Neural crest cell (in vitro differentiated cells): Measurements from ENCODE around the gene GMPPA. TPM values are rescaled to one million over a fixed set of nuclear protein-coding genes. Genes with fewer than 3 reads are reported as not detected.
A peak's percentile ranks its signal among the peaks of the same experiment; 100 is the strongest.

Source experiments
- DNase-seq: peaks from one replicate; pipeline ENCODE4 v3.0.0; 2021; ENCODE audit warnings: low read depth, mixed read lengths, low spot score
- H3K27ac Mint-ChIP-seq: one replicate; pipeline ENCODE4 v1.8.0; 2021; ENCODE audit warnings: mild to moderate bottlenecking, mixed read lengths; ENCODE audit not compliant: unreplicated experiment
- H3K27me3 Mint-ChIP-seq: 2 replicates; pipeline ENCODE4 v1.8.0; 2021; ENCODE audit warnings: low read depth, mild to moderate bottlenecking, mixed read lengths
- H3K36me3 Mint-ChIP-seq: 2 replicates; pipeline ENCODE4 v1.8.0; 2021; ENCODE audit warnings: low read depth, mild to moderate bottlenecking, mixed read lengths
- H3K4me1 Mint-ChIP-seq: 2 replicates; pipeline ENCODE4 v1.8.0; 2021; ENCODE audit warnings: mixed read lengths
- H3K4me3 Mint-ChIP-seq: one replicate; pipeline ENCODE4 v1.8.0; 2021; ENCODE audit warnings: mild to moderate bottlenecking, mixed read lengths
- H3K9me3 Mint-ChIP-seq: 2 replicates; pipeline ENCODE4 v1.8.0; 2021; ENCODE audit warnings: mixed read lengths
- total RNA-seq: library from RNA; stranded (reverse); gene quantifications from 2 replicates; pipeline ENCODE4 v1.2.1, GENCODE V29; 2021
- TF ChIP-seq, protein P1 (sequence below): fragments of 200-600 bp; sonication (generic); conservative IDR thresholded peaks from 2 replicates; pipeline ENCODE4 v1.5.0; 2021; ENCODE audit warnings: antibody characterized with exemption, mild to moderate bottlenecking

The GMPPA gene
- total RNA-seq, 1 donor from 2014 or later, result 26.1 TPM

DNA sequence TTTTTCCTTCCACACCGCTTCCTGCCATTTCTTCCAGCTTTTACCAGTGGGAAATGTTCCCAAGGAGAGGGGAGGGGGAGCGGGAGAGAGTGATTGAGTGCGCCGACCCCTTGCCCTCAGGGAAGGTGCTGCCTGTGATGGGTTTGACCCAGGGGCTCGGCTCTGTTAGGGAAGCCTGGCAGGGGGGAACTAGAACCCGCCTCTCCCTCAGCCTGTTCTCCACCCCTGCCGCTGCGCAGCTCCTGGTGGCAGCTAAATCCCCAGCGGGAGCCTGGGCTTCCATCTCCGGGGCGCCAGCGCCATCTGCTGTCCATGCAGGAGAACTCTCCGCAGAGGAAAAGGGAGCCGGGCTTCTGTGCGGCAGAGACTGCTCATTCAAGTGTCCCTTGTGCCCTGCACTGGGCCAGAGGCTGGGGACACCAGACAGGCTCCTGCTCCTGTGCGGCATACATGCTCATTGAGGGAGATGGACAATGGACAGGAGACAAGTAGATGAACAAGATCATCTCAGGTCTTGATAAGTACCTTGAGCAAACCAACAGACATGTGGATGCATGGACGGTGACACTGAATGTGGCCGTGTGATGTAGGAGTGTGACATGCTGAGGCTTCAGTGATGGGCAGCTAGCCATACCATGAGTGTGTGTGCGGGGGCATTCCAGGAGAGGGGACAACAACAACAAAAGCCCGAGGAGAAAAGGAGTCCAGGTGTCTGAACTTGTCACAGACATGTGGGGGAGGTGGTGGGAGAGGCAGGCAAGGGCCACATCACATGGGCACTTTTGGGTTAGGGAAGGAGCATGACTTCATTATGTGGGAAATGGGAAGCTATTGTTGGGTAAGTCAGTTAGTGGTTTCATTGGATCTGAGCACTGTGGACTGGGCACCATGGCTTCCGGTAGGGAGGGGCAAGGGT, 31.6 kb downstream of the GMPPA start:
- Mint-ChIP-seq H3K27me3 (peaks cover 53% of the 10 kb centered on the region), H3K9me3 (no peaks in the 10 kb centered on the region), H3K36me3 (no peaks in the 10 kb centered on the region), H3K27ac (no peak overlapping the region), H3K4me3 (no peak overlapping the region), H3K4me1 (peaks cover 40% of the 10 kb centered on the region)
- TF ChIP-seq, protein P1, sequence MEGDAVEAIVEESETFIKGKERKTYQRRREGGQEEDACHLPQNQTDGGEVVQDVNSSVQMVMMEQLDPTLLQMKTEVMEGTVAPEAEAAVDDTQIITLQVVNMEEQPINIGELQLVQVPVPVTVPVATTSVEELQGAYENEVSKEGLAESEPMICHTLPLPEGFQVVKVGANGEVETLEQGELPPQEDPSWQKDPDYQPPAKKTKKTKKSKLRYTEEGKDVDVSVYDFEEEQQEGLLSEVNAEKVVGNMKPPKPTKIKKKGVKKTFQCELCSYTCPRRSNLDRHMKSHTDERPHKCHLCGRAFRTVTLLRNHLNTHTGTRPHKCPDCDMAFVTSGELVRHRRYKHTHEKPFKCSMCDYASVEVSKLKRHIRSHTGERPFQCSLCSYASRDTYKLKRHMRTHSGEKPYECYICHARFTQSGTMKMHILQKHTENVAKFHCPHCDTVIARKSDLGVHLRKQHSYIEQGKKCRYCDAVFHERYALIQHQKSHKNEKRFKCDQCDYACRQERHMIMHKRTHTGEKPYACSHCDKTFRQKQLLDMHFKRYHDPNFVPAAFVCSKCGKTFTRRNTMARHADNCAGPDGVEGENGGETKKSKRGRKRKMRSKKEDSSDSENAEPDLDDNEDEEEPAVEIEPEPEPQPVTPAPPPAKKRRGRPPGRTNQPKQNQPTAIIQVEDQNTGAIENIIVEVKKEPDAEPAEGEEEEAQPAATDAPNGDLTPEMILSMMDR, result peak; percentile 97
- peak; percentile 97 for DNase-seq

DNA sequence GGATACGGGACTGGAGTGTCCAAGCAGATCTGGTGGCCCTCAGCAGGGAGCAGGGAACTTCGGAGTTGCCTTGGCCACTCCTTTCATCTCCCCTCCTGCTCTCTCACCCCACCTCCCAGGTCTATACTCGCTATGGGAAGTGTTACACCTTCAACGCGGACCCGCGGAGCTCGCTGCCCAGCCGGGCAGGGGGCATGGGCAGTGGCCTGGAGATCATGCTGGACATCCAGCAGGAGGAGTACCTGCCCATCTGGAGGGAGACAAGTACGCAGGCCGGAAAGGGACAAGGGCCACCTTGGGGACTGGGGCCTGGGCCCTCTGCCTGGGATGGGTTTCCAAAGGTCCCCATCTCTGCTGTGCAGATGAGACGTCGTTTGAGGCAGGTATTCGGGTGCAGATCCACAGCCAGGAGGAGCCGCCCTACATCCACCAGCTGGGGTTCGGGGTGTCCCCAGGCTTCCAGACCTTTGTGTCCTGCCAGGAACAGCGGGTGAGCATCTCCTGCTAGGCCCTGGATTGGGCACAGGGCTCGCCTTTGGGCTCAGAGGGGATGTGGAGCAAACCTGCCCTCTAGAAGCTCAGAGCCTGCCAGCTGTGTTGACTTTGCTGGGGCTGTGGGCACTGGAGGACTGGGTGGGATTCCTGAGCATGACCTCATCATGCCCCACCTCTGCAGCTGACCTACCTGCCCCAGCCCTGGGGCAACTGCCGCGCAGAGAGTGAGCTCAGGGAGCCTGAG, 33.1 kb downstream of the GMPPA start:
- Mint-ChIP-seq H3K4me3 (no peak overlapping the region), H3K27me3 (peaks cover 48% of the 10 kb centered on the region), H3K4me1 (peaks cover 31% of the 10 kb centered on the region), H3K9me3 (no peaks in the 10 kb centered on the region), H3K36me3 (no peaks in the 10 kb centered on the region), H3K27ac (no peak overlapping the region)
- TF ChIP-seq, protein P1, result no peak
- DNase-seq, result no peak

DNA sequence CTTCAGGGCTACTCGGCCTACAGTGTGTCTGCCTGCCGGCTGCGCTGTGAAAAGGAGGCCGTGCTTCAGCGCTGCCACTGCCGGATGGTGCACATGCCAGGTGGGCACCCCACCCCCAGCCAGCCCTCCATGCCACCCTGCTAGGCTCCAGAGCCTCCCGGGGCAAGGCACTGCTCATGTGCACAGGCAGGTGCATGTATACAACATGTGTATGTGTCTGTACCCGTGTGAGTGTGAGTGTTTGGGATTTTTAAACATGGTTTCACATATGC, 33.6 kb downstream of the GMPPA start:
- H3K27me3 Mint-ChIP-seq, result peaks cover 46% of the 10 kb centered on the region
- DNase-seq, result no peak
- H3K4me1 Mint-ChIP-seq, result peaks cover 31% of the 10 kb centered on the region
- TF ChIP-seq, protein P1, result no peak
- H3K9me3 Mint-ChIP-seq, result no peaks in the 10 kb centered on the region
- no peaks in the 10 kb centered on the region for H3K36me3 Mint-ChIP-seq
- no peak overlapping the region for H3K4me3 Mint-ChIP-seq
- no peak overlapping the region for H3K27ac Mint-ChIP-seq

DNA sequence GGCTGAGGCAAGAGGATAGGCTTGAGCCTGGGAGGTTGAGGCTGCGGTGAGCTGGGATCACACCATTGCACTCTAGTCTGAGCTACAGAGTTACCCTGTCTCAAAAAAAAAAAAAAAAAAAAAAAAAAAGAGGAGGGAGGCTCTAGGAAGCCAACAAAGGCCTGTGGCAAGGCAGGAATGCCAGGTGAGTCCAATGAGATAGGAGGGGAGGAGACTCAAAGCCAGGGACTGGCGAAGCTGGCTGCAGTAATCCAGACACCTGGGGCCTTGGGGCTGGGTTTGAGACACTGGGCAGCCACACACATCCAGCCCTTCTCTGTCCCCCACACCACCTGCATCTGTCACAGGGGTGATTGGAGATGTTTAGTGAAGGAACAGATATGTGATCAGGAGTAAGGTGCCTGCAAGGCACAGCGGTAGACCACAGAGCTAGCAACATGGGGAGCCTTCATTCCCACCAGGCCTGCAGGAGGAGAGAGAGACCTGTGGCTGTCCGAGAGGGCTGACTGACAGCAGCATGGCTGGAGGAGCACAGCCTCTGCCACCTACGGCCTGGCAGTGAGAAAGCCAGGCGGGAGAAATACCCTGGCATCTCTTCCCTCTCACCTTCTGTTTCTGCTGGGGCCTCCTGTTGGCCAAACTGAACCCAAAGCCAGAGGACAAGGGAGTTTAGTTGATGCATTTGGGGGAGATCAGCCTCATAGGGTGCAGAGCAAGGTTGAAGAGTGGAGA, 35.4 kb downstream of the GMPPA start:
- TF ChIP-seq, protein P1, result no peak
- Mint-ChIP-seq H3K27me3 (peaks cover 32% of the 10 kb centered on the region), H3K27ac (no peak overlapping the region), H3K9me3 (no peaks in the 10 kb centered on the region), H3K36me3 (no peaks in the 10 kb centered on the region), H3K4me1 (peaks cover 35% of the 10 kb centered on the region), H3K4me3 (no peak overlapping the region)
- no peak for DNase-seq

DNA sequence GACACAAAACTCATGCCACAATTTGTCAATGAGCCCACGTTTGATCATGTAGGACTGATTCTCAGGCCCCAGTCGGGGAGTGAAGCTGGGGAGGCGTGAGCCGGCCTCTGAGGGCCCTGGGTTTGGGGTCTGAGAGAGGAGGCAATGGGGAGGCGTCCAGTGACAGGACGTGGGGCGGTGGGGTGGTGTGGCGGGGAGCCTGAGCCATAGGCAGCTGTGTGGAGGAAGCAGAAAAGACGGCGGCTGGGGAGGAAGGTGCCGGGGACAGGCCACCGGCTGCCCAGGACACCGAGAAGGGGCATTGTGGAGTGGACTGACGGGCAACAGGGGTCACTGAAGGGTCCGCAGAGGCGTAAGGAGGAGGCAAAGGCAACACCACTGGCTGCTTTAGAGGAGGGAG, 37.7 kb downstream of the GMPPA start:
- H3K4me1 Mint-ChIP-seq, result peaks cover 27% of the 10 kb centered on the region
- H3K36me3 Mint-ChIP-seq, result no peaks in the 10 kb centered on the region
- H3K27ac Mint-ChIP-seq, result peak overlapping the region; percentile 62
- TF ChIP-seq, protein P1, result no peak
- no peaks in the 10 kb centered on the region for H3K9me3 Mint-ChIP-seq
- H3K4me3 Mint-ChIP-seq, result peak overlapping the region; percentile 68
- no peak for DNase-seq
- H3K27me3 Mint-ChIP-seq, result peaks cover 13% of the 10 kb centered on the region
